PC-9 (cell line): Measurements from ENCODE around the gene ARIH2. TPM values are rescaled to one million over a fixed set of nuclear protein-coding genes. Genes with fewer than 3 reads are reported as not detected.

Experiments used
- BruUV-seq: library from RNA; stranded (reverse); fragments of 400-500 nt; replicated peaks from 2 replicates; lab custom pipeline; 2021; lab: Mats Ljungman, UMichigan
- CTCF ChIA-PET: fragments of 300-600 bp; sonication (Branson Sonifier 250); formaldehyde crosslinking; loops from one replicate; lab custom pipeline; 2022; ENCODE audit warnings: antibody characterized with exemption; lab: Charles Lee
- POLR2A ChIA-PET: fragments of 300-600 bp; sonication (Branson Sonifier 250); formaldehyde crosslinking; loops from one replicate; lab custom pipeline; 2022; ENCODE audit warnings: antibody characterized with exemption; ENCODE audit not compliant: unreplicated experiment; lab: Charles Lee
- DNase-seq, 2 experiments: peaks; one replicate each; pipeline versions ENCODE4 v3.0.0 to v3.0.0-alpha.2; 2015 to 2022; ENCODE audit warnings: mixed read lengths in 1 of 2
- H2AFZ ChIP-seq: fragments of 200-600 bp; sonication (generic); 2 replicates; pipeline ENCODE4 v1.8.1; 2017; ENCODE audit warnings: antibody characterized with exemption
- H3F3A ChIP-seq: fragments of 200-600 bp; sonication (generic); 2 replicates; pipeline ENCODE4 v1.8.1; 2017; ENCODE audit warnings: antibody characterized with exemption, mild to moderate bottlenecking, low read depth; ENCODE audit not compliant: insufficient read depth
- H3K27ac ChIP-seq: fragments of 200-600 bp; sonication (generic); 2 replicates; pipeline ENCODE4 v1.6.1; 2016; ENCODE audit warnings: mixed run types
- H3K27me3 ChIP-seq: fragments of 200-600 bp; sonication (generic); 2 replicates; pipeline ENCODE4 v1.6.1; 2016; ENCODE audit warnings: low read depth, mixed run types; ENCODE audit not compliant: insufficient read depth
- H3K36me3 ChIP-seq: fragments of 200-600 bp; sonication (generic); 2 replicates; pipeline ENCODE4 v1.6.1; 2016; ENCODE audit warnings: low read depth, mixed run types
- H3K4me1 ChIP-seq: fragments of 200-600 bp; sonication (generic); replicated peaks from 2 replicates; pipeline ENCODE4 v1.6.1; 2016; ENCODE audit warnings: mixed run types; ENCODE audit not compliant: insufficient read depth
- H3K4me2 ChIP-seq: fragments of 200-600 bp; sonication (generic); 2 replicates; pipeline ENCODE4 v1.6.1; 2017; ENCODE audit warnings: mixed run types
- H3K4me3 ChIP-seq: fragments of 200-600 bp; sonication (generic); 2 replicates; pipeline ENCODE4 v1.6.1; 2016; ENCODE audit warnings: mixed run types
- H3K79me2 ChIP-seq: fragments of 200-600 bp; sonication (generic); 2 replicates; pipeline ENCODE4 v1.6.1; 2017; ENCODE audit warnings: low read depth, mixed run types
- H3K9me2 ChIP-seq: fragments of 200-600 bp; sonication (generic); 2 replicates; pipeline ENCODE4 v1.8.1; 2017; ENCODE audit warnings: mild to moderate bottlenecking; ENCODE audit not compliant: insufficient read depth
- H3K9me3 ChIP-seq: fragments of 200-600 bp; sonication (generic); 2 replicates; pipeline ENCODE4 v1.8.1; 2016; ENCODE audit warnings: low read depth; ENCODE audit not compliant: insufficient read depth
- H4K20me1 ChIP-seq: fragments of 200-600 bp; sonication (generic); 2 replicates; pipeline ENCODE4 v1.8.1; 2017; ENCODE audit not compliant: insufficient read depth
- EZH2 ChIP-seq: fragments of 200-600 bp; sonication (generic); IDR thresholded peaks from 2 replicates; pipeline ENCODE4 v1.8.0; 2017; ENCODE audit warnings: antibody characterized with exemption, low read depth
- intact Hi-C: fragments of 100-400 bp; cut with micrococcal nuclease; formaldehyde crosslinking; loops from one replicate; pipeline ENCODE4 v1.10.0; 2022; ENCODE audit not compliant: unreplicated experiment
- total RNA-seq: library from RNA; stranded (reverse); gene quantifications from 2 replicates; pipeline ENCODE4 v1.2.3, GENCODE V29; 2021
- TF ChIP-seq, protein P1 (sequence below): fragments of 200-600 bp; sonication (generic); conservative IDR thresholded peaks from 2 replicates; pipeline ENCODE4 v1.6.1; 2017; ENCODE audit warnings: mixed run types, antibody characterized with exemption, mild to moderate bottlenecking, moderate library complexity

The ARIH2 gene
- total RNA-seq, 1 experiment from 2014 or later = 86.1 TPM

GRCh38 chr3:49026536-49026935 is 107.9 kb downstream of the ARIH2 start:
- Histone ChIP-seq H3K27me3 (no peaks in the 10 kb centered on the region), H3K4me1 (peaks cover 19% of the 10 kb centered on the region), H3K9me2 (no peaks in the 10 kb centered on the region), H3K4me2 (no peak overlapping the region), H2AFZ (no peak overlapping the region), H3F3A (peaks cover 57% of the 10 kb centered on the region), H3K36me3 (peaks cover 14% of the 10 kb centered on the region; the same call in 1 of the 2 replicates), H3K4me3 (no peak overlapping the region), H3K27ac (no peak overlapping the region), H3K79me2 (peaks cover 61% of the 10 kb centered on the region), H3K9me3 (no peaks in the 10 kb centered on the region), H4K20me1 (no peaks in the 10 kb centered on the region; the same call in 1 of the 2 replicates)
- BruUV-seq = no TSS peak
- CTCF ChIA-PET = no interaction called here
- POLR2A ChIA-PET = interaction anchor here (0.6 kb wide), 1 partner anchor 20 kb away, joined by 5 read pairs; the partner anchor contains the start of gene WDR6
- no peak for DNase-seq
- intact Hi-C loops = loop anchor here (5.0 kb wide), 1 partner anchor 66 kb away; the partner anchor contains the start of gene QRICH1
- TF ChIP-seq, protein P1, sequence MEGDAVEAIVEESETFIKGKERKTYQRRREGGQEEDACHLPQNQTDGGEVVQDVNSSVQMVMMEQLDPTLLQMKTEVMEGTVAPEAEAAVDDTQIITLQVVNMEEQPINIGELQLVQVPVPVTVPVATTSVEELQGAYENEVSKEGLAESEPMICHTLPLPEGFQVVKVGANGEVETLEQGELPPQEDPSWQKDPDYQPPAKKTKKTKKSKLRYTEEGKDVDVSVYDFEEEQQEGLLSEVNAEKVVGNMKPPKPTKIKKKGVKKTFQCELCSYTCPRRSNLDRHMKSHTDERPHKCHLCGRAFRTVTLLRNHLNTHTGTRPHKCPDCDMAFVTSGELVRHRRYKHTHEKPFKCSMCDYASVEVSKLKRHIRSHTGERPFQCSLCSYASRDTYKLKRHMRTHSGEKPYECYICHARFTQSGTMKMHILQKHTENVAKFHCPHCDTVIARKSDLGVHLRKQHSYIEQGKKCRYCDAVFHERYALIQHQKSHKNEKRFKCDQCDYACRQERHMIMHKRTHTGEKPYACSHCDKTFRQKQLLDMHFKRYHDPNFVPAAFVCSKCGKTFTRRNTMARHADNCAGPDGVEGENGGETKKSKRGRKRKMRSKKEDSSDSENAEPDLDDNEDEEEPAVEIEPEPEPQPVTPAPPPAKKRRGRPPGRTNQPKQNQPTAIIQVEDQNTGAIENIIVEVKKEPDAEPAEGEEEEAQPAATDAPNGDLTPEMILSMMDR = no peak
- no peak for TF ChIP-seq EZH2

- H2AFZ ChIP-seq = no peak overlapping the region
- H3K9me3 ChIP-seq = no peaks in the 10 kb centered on the region
- peak overlapping the region; percentile 95 for H3K4me2 ChIP-seq
- no peak for DNase-seq
- no peak overlapping the region for H3K27ac ChIP-seq
- no TSS peak for BruUV-seq
- H3K27me3 ChIP-seq = no peaks in the 10 kb centered on the region
- intact Hi-C loops = loop anchor here (5.0 kb wide), 1 partner anchor 65 kb away; the partner anchor contains the start of gene QRICH1
- H3F3A ChIP-seq = peaks cover 49% of the 10 kb centered on the region
- TF ChIP-seq, protein P1 = no peak
- no peaks in the 10 kb centered on the region for H3K9me2 ChIP-seq
- H4K20me1 ChIP-seq = no peaks in the 10 kb centered on the region; the same call in 1 of the 2 replicates
- H3K36me3 ChIP-seq = peaks cover 14% of the 10 kb centered on the region; the same call in 1 of the 2 replicates
- CTCF ChIA-PET = no interaction called here
- peaks cover 57% of the 10 kb centered on the region for H3K79me2 ChIP-seq
- peaks cover 19% of the 10 kb centered on the region for H3K4me1 ChIP-seq
- no peak overlapping the region for H3K4me3 ChIP-seq
- POLR2A ChIA-PET = no interaction called here
Observed at GRCh38 chr3:49027634-49028033, 109.0 kb downstream of the ARIH2 start.

GRCh38 chr3:49028298-49028672 is 109.6 kb downstream of the ARIH2 start:
- ChIA-PET POLR2A (interaction anchor here (0.6 kb wide), 1 partner anchor 285 kb away, joined by 3 read pairs; no protein-coding TSS in a partner anchor), CTCF (no interaction called here)
- Histone ChIP-seq H3K4me1 (peaks cover 14% of the 10 kb centered on the region), H3K9me3 (no peaks in the 10 kb centered on the region), H2AFZ (no peak overlapping the region), H3K27ac (no peak overlapping the region), H3K4me2 (peak overlapping the region; percentile 95), H3K36me3 (peaks cover 14% of the 10 kb centered on the region; the same call in 1 of the 2 replicates), H3K9me2 (no peaks in the 10 kb centered on the region), H3K27me3 (no peaks in the 10 kb centered on the region), H4K20me1 (no peaks in the 10 kb centered on the region; the same call in 1 of the 2 replicates), H3F3A (peaks cover 43% of the 10 kb centered on the region), H3K79me2 (peaks cover 51% of the 10 kb centered on the region), H3K4me3 (peak overlapping the region; percentile 77)
- TF ChIP-seq, protein P1 = no peak
- TF ChIP-seq EZH2 = no peak
- intact Hi-C loops = loop anchor here (5.0 kb wide), 1 partner anchor 64 kb away; the partner anchor contains the start of gene QRICH1
- DNase-seq = no peak
- BruUV-seq = no TSS peak
